Keratinocyte (primary cell): ENCODE data around the gene GHRL. TPM values are rescaled to one million over a fixed set of nuclear protein-coding genes. Genes with fewer than 3 reads are reported as not detected.

Experiments
- DNase-seq: peaks from one replicate; pipeline ENCODE4 v3.0.0-alpha.2; 2011; ENCODE audit warnings: low read depth, missing footprints, low spot score
- FAIRE-seq: peaks from 2 replicates; lab custom pipeline; 2011; peaks lifted over from hg19 to GRCh38; lab: Jason Lieb, UNC
- H2AFZ ChIP-seq: 2 replicates; pipeline ENCODE4 v1.6.0; 2012; ENCODE audit warnings: low read length, control low read depth, inconsistent platforms; ENCODE audit not compliant: control insufficient read depth
- H3K27ac ChIP-seq: 2 replicates; pipeline ENCODE4 v1.5.1; 2011; ENCODE audit warnings: low read length; ENCODE audit not compliant: control insufficient read depth, insufficient read depth
- H3K27me3 ChIP-seq: 3 replicates; pipeline ENCODE4 v1.6.0; 2011; ENCODE audit warnings: low read length; ENCODE audit not compliant: control insufficient read depth, insufficient read depth; ENCODE audit errors: extremely low read depth
- H3K36me3 ChIP-seq, 2 experiments: 2 replicates in 1 of 2; 3 replicates in 1 of 2; pipeline ENCODE4 v1.5.1; 2011; ENCODE audit warnings: low read length in 2 of 2, mild to moderate bottlenecking in 1 of 2; ENCODE audit not compliant: control insufficient read depth in 2 of 2, insufficient read depth in 2 of 2; ENCODE audit errors: extremely low read depth in 1 of 2
- H3K4me1 ChIP-seq: 3 replicates; pipeline ENCODE4 v1.5.1; 2011; ENCODE audit warnings: low read length; ENCODE audit not compliant: control insufficient read depth, insufficient read depth; ENCODE audit errors: extremely low read depth
- H3K4me2 ChIP-seq: 3 replicates; pipeline ENCODE4 v1.6.0; 2011; ENCODE audit warnings: low read depth, low read length; ENCODE audit not compliant: control insufficient read depth, insufficient read depth; ENCODE audit errors: extremely low read depth
- H3K4me3 ChIP-seq, 3 experiments: fragments of 200-600 bp in 1 of 3; sonication (generic) in 1 of 3; 2 replicates in 2 of 3; 3 replicates in 1 of 3; pipeline ENCODE4 v1.5.1; 2011 to 2016; ENCODE audit warnings: low read length in 3 of 3, mild to moderate bottlenecking in 3 of 3, control low read depth in 2 of 3, inconsistent platforms in 1 of 3, low read depth in 1 of 3, mixed read lengths in 1 of 3, mixed run types in 1 of 3, moderate library complexity in 1 of 3; ENCODE audit not compliant: control insufficient read depth in 2 of 3, insufficient read depth in 2 of 3; ENCODE audit errors: extremely low read depth in 1 of 3
- H3K79me2 ChIP-seq: 2 replicates; pipeline ENCODE4 v1.6.0; 2012; ENCODE audit warnings: low read length; ENCODE audit not compliant: control insufficient read depth, insufficient read depth
- H3K9ac ChIP-seq: 3 replicates; pipeline ENCODE4 v1.6.0; 2011; ENCODE audit warnings: low read length; ENCODE audit not compliant: control insufficient read depth, insufficient read depth; ENCODE audit errors: extremely low read depth
- H3K9me1 ChIP-seq: 3 replicates; pipeline ENCODE4 v1.6.0; 2011; ENCODE audit warnings: low read length; ENCODE audit not compliant: control insufficient read depth, insufficient read depth; ENCODE audit errors: extremely low read depth
- H3K9me3 ChIP-seq: 2 replicates; pipeline ENCODE4 v1.5.1; 2012; ENCODE audit warnings: low read depth, low read length; ENCODE audit not compliant: control insufficient read depth
- H4K20me1 ChIP-seq: 3 replicates; pipeline ENCODE4 v1.6.0; 2011; ENCODE audit warnings: low read length; ENCODE audit not compliant: control insufficient read depth, insufficient read depth; ENCODE audit errors: extremely low read depth
- CTCF ChIP-seq, 3 experiments: IDR thresholded peaks in 1 of 3; conservative IDR thresholded peaks in 1 of 3; optimal IDR thresholded peaks in 1 of 3; 2 replicates in 2 of 3; 3 replicates in 1 of 3; pipeline versions ENCODE3 to v1.5.1; 2011; ENCODE audit warnings: low read length in 3 of 3, mild to moderate bottlenecking in 3 of 3, moderate library complexity in 2 of 3, control low read depth in 1 of 3, inconsistent platforms in 1 of 3; ENCODE audit not compliant: insufficient read depth in 2 of 3; ENCODE audit errors: extremely low read depth in 1 of 3
- EZH2 ChIP-seq: IDR thresholded peaks from one replicate; pipeline ENCODE4 v1.6.1; 2012; ENCODE audit warnings: inconsistent platforms, mild to moderate bottlenecking, low read length, moderate library complexity
- dilution Hi-C: fragments of 300-500 bp; cut with MboI; formaldehyde crosslinking; loops from one replicate; pipeline ENCODE4 v1.7.0; 2020; ENCODE audit warnings: low sequenced_read_pairs; ENCODE audit not compliant: extremely low pct_ligation_motif_present
- polyA plus RNA-seq, 5 experiments: library from polyadenylated mRNA; depleted of rRNA in 3 of 5; stranded (reverse) in 3 of 5; stranded (forward) in 1 of 5; unstranded in 1 of 5; fragments of >200 nt; gene quantifications; 1 replicate in 1 of 5; 2 replicates in 3 of 5; 3 replicates in 1 of 5; pipeline versions ENCODE4 v1.2.1 to v1.2.3, GENCODE V29; 2011 to 2012; ENCODE audit warnings: missing spikeins in 2 of 5, low read depth in 1 of 5, low replicate concordance in 1 of 5

Gene GHRL
- polyA plus RNA-seq, 1 donor (not counting 4 experiments of a cell fraction or from before 2014, with no cell fraction given), result not detected

GRCh38 chr3:10315771-10316344 lies 23.1 kb upstream of the GHRL start:
- FAIRE-seq (no peak), DNase-seq (no peak)
- dilution Hi-C loops, result no loop called here
- Histone ChIP-seq H3K4me2 (no peak overlapping the region), H2AFZ (no peak overlapping the region), H3K27me3 (no peaks in the 10 kb centered on the region), H3K4me1 (peaks cover 6% of the 10 kb centered on the region), H3K79me2 (peaks cover 34% of the 10 kb centered on the region), H3K36me3 (peaks cover 60% of the 10 kb centered on the region in 2 experiments), H3K27ac (no peak overlapping the region), H3K4me3 (no peak overlapping the region), H3K9me1 (no peaks in the 10 kb centered on the region), H3K9me3 (no peaks in the 10 kb centered on the region), H3K9ac (no peak overlapping the region), H4K20me1 (peaks cover 7% of the 10 kb centered on the region)
- TF ChIP-seq EZH2 (no peak), CTCF (optimal IDR thresholded peaks at IDR 0.05 in 1 of 3, IDR thresholded peaks at IDR 0.05 in 1 of 3, conservative IDR thresholded peaks at IDR 0.05 in 1 of 3; ENCODE audit: extremely low read depth in 1 of 3, insufficient read depth in 2 of 3, low read length in 3 of 3) (no peak)

DNA sequence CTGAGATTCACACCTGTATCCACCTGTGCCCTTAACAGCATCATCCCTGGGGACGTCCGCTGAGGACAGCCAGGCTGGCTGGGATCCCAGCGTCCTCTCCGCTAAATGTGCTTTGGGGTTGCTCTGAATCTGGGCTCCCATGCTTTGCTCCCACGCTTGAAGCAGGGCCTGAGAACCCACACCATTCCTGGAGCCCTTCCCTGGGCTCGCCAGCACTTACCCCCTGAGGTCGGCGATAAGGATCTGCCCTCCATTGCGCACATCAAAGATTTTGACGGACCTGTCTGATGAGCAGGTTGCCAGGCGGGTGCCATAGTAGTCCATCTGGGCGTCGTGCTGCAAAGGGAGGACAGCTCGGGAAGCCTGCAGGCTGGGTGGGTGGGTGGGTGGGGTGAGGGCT lies 22.4 kb upstream of the GHRL start:
- dilution Hi-C loops, result no loop called here
- no peak overlapping the region for H3K27ac ChIP-seq
- TF ChIP-seq CTCF (optimal IDR thresholded peaks at IDR 0.05 in 1 of 3, IDR thresholded peaks at IDR 0.05 in 1 of 3, conservative IDR thresholded peaks at IDR 0.05 in 1 of 3; ENCODE audit: extremely low read depth in 1 of 3, insufficient read depth in 2 of 3, low read length in 3 of 3) (no peak), EZH2 (no peak)
- peaks cover 7% of the 10 kb centered on the region for H4K20me1 ChIP-seq
- DNase-seq (no peak), FAIRE-seq (no peak)
- H3K9me1 ChIP-seq, result no peaks in the 10 kb centered on the region
- H3K4me1 ChIP-seq, result peaks cover 6% of the 10 kb centered on the region
- no peak overlapping the region for H3K9ac ChIP-seq
- no peak overlapping the region for H3K4me3 ChIP-seq
- H3K79me2 ChIP-seq, result peaks cover 26% of the 10 kb centered on the region
- no peak overlapping the region for H2AFZ ChIP-seq
- no peaks in the 10 kb centered on the region for H3K9me3 ChIP-seq
- peaks cover 60% of the 10 kb centered on the region in 2 experiments for H3K36me3 ChIP-seq
- H3K27me3 ChIP-seq, result no peaks in the 10 kb centered on the region
- no peak overlapping the region for H3K4me2 ChIP-seq
